Activated CD8-positive, alpha-beta memory T cell treated with anti-CD3 and anti-CD28 coated beads, Interleukin-2, amount 50 U/mL, for 4 hours (primary cell): Measurements from ENCODE around the gene MXRA8.

Source experiments
- DNase-seq: peaks from one replicate; pipeline ENCODE4 v3.0.0-alpha.2; 2020

The MXRA8 gene

DNA sequence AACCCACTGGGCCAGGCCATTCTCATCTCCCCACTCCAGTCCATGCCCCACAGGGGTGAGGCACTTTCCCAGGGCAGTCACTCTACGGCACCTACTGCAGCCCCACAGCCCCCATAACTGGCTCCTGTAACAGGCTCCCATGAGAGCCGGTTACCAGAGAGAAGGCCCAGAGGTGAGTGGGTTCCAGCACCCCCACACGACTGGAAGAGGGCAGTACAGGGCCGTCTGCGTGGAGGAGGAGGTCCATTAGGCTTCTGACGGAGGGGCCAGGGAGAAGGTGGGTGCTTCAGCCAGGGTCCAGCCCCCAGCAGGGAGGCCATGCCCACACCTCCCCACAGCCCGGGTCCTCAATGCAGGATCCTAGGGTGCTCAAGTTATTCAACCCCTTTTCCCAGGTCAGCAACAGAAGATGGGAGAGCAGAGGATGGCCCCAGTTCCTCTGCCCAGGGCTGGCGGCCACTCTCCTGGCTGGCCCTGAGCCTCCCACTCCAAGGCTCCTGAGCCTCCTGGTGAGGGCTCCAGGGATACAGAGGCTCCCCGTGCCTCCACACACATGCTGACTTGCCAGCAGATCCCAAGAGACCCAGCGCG, 52.2 kb downstream of the MXRA8 start:
- DNase-seq, result no peak

DNA sequence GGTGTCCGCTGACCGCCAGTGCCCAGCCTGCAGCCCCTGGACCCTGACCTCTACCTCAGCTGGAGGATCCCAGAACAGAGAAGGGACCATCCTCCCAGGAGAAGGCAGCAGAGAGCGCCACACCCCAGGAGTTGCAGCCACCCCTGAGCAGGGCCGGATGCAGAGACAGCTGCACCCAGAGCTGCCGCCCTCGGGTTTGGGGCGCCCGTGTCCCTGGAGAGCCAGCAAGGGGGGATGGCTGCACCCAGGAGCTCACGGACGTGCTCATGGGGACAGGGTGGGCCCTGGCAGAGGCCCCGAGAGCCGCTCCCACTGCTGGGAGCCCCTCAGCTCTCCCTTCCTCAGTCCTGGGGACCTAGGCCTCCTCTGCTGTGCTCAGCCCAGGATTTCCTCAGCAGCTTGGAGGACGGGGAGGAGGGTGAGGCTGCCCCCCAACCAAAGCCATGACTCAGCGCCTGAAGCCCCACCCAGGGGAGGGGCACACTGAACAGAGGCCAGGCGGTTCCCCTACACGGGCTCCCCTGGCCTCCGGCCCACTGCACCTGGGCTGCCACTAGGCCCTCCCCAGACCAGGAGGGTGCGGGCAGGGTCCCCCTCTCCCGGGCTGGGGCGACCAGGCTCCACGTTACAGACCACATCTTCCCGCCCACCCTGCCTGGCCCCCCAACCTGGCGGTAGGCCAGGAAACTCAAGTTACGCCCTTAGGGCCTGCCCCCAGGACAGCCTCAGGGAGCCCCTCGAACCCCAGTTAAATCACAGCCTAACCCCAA, 52.9 kb downstream of the MXRA8 start:
- peak; percentile 84 for DNase-seq

- DNase-seq, result no peak
Observed at GRCh38 chr1:1304331-1305299, 53.7 kb downstream of the MXRA8 start.

- no peak for DNase-seq
Observed at GRCh38 chr1:1303736-1304135, 54.6 kb downstream of the MXRA8 start.

DNA sequence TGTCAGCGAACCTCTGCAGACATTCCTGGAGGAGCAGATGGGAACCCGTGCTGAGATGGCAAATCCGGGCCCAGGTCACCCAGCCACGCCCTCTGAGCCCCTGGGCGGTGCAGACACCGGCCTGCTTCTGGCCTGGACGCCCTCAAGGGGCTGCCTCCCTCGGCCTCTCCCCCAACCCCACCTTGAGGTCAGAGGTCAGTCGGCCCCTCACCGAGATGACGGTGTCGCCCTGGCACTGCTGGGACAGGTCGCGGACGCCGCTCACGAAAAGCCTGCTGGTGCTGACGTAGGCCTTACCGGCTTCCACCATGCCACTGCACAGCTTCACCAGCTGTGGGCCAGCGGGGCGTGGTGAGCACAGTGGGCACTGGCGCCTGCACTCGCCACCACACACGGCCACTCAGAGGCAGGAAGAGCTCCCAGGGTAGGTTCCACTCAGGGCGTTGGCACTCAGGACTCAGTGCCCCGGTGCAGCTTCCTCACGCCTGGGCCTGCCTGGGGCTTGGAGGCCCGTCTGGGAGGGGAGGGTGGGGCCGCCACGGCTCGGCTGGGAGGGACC, 55.3 kb downstream of the MXRA8 start:
- DNase-seq, result no peak
